GM12878 (cell line): ENCODE data around the gene CRKL. TPM values are rescaled to one million over a fixed set of nuclear protein-coding genes. Genes with fewer than 3 reads are reported as not detected.

Experiments used
- ATAC-seq: fragments of 200-7000 bp; cut with Tn5 transposase; 3 replicates; pipeline ENCODE4 v1.9.1; 2020; ENCODE audit warnings: mild to moderate bottlenecking, moderate library complexity
- BruUV-seq: library from RNA; stranded (reverse); fragments of 400-500 nt; replicated peaks from 2 replicates; lab custom pipeline; 2021; lab: Mats Ljungman, UMichigan
- CTCF ChIA-PET: fragments of 300-600 bp; sonication (Branson Sonifier 250); formaldehyde crosslinking; extraction: SDS; loops from one replicate; lab custom pipeline; 2021; ENCODE audit warnings: inconsistent platforms; lab: Yijun Ruan, JAX
- POLR2A ChIA-PET: fragments of 350-600 bp; formaldehyde crosslinking; extraction: SDS; loops from one replicate; lab custom pipeline; 2021; ENCODE audit warnings: inconsistent platforms; lab: Charles Lee
- RAD21 ChIA-PET: fragments of 300-600 bp; sonication (Branson Sonifier 250); formaldehyde crosslinking; loops from one replicate; lab custom pipeline; 2023; ENCODE audit warnings: antibody characterized with exemption; ENCODE audit not compliant: unreplicated experiment; lab: Charles Lee
- SMC1A ChIA-PET: fragments of 300-600 bp; sonication (Branson Sonifier 250); formaldehyde crosslinking; loops from one replicate; lab custom pipeline; 2023; ENCODE audit not compliant: unreplicated experiment, uncharacterized antibody; lab: Charles Lee
- DNase-seq: peaks from one replicate; pipeline ENCODE4 v3.0.0-alpha.2; 2011; ENCODE audit warnings: low read depth, low spot score
- FAIRE-seq: peaks from 3 replicates; lab custom pipeline; 2011; peaks lifted over from hg19 to GRCh38; lab: Jason Lieb, UNC
- H2AFZ ChIP-seq: 2 replicates; pipeline ENCODE4 v1.6.0; 2011; ENCODE audit warnings: low read depth, low read length, control low read depth; ENCODE audit not compliant: control insufficient read depth
- H3K27ac ChIP-seq: 2 replicates; pipeline ENCODE4 v1.5.1; 2011; ENCODE audit warnings: control low read depth; ENCODE audit not compliant: control insufficient read depth, insufficient read depth
- H3K27me3 ChIP-seq, 2 experiments: replicated peaks in 1 of 2; 2 replicates each; pipeline versions ENCODE4 v1.6.0 to v1.6.1; 2011; ENCODE audit warnings: low read length in 1 of 2; ENCODE audit not compliant: control insufficient read depth in 2 of 2, insufficient read depth in 2 of 2
- H3K36me3 ChIP-seq, 2 experiments: 2 replicates each; pipeline ENCODE4 v1.5.1; 2011; ENCODE audit warnings: low read length in 1 of 2; ENCODE audit not compliant: control insufficient read depth in 2 of 2, insufficient read depth in 2 of 2
- H3K4me1 ChIP-seq: 2 replicates; pipeline ENCODE4 v1.6.1; 2011; ENCODE audit warnings: mild to moderate bottlenecking, low read length, moderate library complexity, mixed read lengths; ENCODE audit not compliant: control insufficient read depth, insufficient read depth
- H3K4me2 ChIP-seq: 2 replicates; pipeline ENCODE4 v1.6.0; 2011; ENCODE audit warnings: control low read depth; ENCODE audit not compliant: control insufficient read depth, insufficient read depth
- H3K4me3 ChIP-seq: fragments of 200-600 bp; sonication (generic); 2 replicates; pipeline ENCODE4 v1.5.1; 2016
- H3K79me2 ChIP-seq: 2 replicates; pipeline ENCODE4 v1.6.0; 2011; ENCODE audit warnings: low read length; ENCODE audit not compliant: control insufficient read depth, insufficient read depth
- H3K9ac ChIP-seq: 2 replicates; pipeline ENCODE4 v1.8.0; 2011; ENCODE audit warnings: low read length, control low read depth, mixed read lengths; ENCODE audit not compliant: control insufficient read depth, insufficient read depth
- H3K9me3 ChIP-seq: replicated peaks from 3 replicates; pipeline ENCODE4 v1.5.1; 2011; ENCODE audit warnings: mild to moderate bottlenecking, low read length; ENCODE audit not compliant: control insufficient read depth, insufficient read depth
- H4K20me1 ChIP-seq: 2 replicates; pipeline ENCODE4 v1.6.0; 2011; ENCODE audit not compliant: control insufficient read depth, insufficient read depth
- CHD2 ChIP-seq: IDR thresholded peaks from 2 replicates; pipeline ENCODE4 v1.6.1; 2011; ENCODE audit warnings: low read depth, low read length, improper control_type of control experiment, borderline replicate concordance
- E2F8 ChIP-seq: fragments of 450-650 bp; IDR thresholded peaks from 2 replicates; pipeline ENCODE4 v1.6.1; 2018; ENCODE audit warnings: mild to moderate bottlenecking, low read depth, moderate library complexity; ENCODE audit not compliant: partially characterized antibody
- LARP7 ChIP-seq: fragments of 450-650 bp; IDR thresholded peaks from 2 replicates; pipeline ENCODE4 v1.6.1; 2017; ENCODE audit warnings: mild to moderate bottlenecking
- MTA2 ChIP-seq: fragments of 450-650 bp; IDR thresholded peaks from 2 replicates; pipeline ENCODE4 v1.6.1; 2016; ENCODE audit warnings: low read depth, mild to moderate bottlenecking, moderate library complexity
- MYB ChIP-seq: fragments of 150-350 bp; IDR thresholded peaks from 2 replicates; pipeline ENCODE4 v1.6.1; 2014; ENCODE audit warnings: mild to moderate bottlenecking, low read depth, low read length, borderline replicate concordance
- SMARCA5 ChIP-seq: fragments of 450-650 bp; IDR thresholded peaks from 2 replicates; pipeline ENCODE4 v1.6.1; 2017; ENCODE audit warnings: mild to moderate bottlenecking
- SMC3 ChIP-seq: IDR thresholded peaks from 2 replicates; pipeline ENCODE4 v1.6.1; 2011; ENCODE audit warnings: low read length, improper control_type of control experiment, borderline replicate concordance
- SUPT20H ChIP-seq: IDR thresholded peaks from 2 replicates; pipeline ENCODE4 v1.6.1; 2011; ENCODE audit warnings: low read depth, mild to moderate bottlenecking, low read length, moderate library complexity, borderline replicate concordance; ENCODE audit not compliant: control insufficient read depth
- WGBS: methylation state at CpG from one replicate; pipeline ENCODE4 v1.1.6; 2016; ENCODE audit warnings: low lambda C conversion rate; ENCODE audit not compliant: insufficient replicate concordance, insufficient coverage; ENCODE audit errors: missing lambda C conversion rate; 5-methylcytosine and 5-hydroxymethylcytosine counted together
- in situ Hi-C: fragments of 300-500 bp; cut with MboI; formaldehyde crosslinking; loops from 9 replicates; pipeline ENCODE4 v1.14.3; 2018; ENCODE audit warnings: mixed read lengths
- intact Hi-C: fragments of 100-400 bp; cut with micrococcal nuclease; formaldehyde crosslinking; loops from one replicate; pipeline ENCODE4 v1.14.2; 2022; ENCODE audit not compliant: unreplicated experiment
- polyA plus RNA-seq, 11 experiments: library from polyadenylated mRNA; depleted of rRNA in 4 of 11; unstranded in 6 of 11; stranded (reverse) in 5 of 11; fragments of >200 nt; fragmentation: Nextera tagmentation in 4 of 11; fragmentation: Illumina TruSeq in 1 of 11; extraction: Ambion mirVana in 4 of 11; extraction: Trizol in 1 of 11; gene quantifications; 1 replicate in 1 of 11; 2 replicates in 10 of 11; pipeline versions ENCODE4 v1.2.1 to v1.2.3, GENCODE V29; 2011 to 2016; ENCODE audit warnings: inconsistent platforms in 2 of 11, missing spikeins in 2 of 11, low read depth in 1 of 11
- total RNA-seq, 4 experiments: library from RNA; depleted of rRNA in 3 of 4; stranded (reverse); fragments of >200 nt in 3 of 4; fragmentation: Illumina TruSeq in 1 of 4; extraction: Trizol in 1 of 4; gene quantifications; 2 replicates each; pipeline versions ENCODE4 v1.2.1 to v1.2.3, GENCODE V29; 2013 to 2021
- TF ChIP-seq, protein P1 (sequence below): fragments of 450-650 bp; formaldehyde crosslinking; IDR thresholded peaks from 2 replicates; pipeline ENCODE4 v1.5.0; 2022; ENCODE audit warnings: mild to moderate bottlenecking, missing genetic modification characterization

CRKL gene
- total and polyA plus RNA-seq, 10 of the 15 experiments (the other 5 are each of a cell fraction or from before 2014, with no cell fraction given): 12.6 to 61.2 (median 32.7) TPM

DNA sequence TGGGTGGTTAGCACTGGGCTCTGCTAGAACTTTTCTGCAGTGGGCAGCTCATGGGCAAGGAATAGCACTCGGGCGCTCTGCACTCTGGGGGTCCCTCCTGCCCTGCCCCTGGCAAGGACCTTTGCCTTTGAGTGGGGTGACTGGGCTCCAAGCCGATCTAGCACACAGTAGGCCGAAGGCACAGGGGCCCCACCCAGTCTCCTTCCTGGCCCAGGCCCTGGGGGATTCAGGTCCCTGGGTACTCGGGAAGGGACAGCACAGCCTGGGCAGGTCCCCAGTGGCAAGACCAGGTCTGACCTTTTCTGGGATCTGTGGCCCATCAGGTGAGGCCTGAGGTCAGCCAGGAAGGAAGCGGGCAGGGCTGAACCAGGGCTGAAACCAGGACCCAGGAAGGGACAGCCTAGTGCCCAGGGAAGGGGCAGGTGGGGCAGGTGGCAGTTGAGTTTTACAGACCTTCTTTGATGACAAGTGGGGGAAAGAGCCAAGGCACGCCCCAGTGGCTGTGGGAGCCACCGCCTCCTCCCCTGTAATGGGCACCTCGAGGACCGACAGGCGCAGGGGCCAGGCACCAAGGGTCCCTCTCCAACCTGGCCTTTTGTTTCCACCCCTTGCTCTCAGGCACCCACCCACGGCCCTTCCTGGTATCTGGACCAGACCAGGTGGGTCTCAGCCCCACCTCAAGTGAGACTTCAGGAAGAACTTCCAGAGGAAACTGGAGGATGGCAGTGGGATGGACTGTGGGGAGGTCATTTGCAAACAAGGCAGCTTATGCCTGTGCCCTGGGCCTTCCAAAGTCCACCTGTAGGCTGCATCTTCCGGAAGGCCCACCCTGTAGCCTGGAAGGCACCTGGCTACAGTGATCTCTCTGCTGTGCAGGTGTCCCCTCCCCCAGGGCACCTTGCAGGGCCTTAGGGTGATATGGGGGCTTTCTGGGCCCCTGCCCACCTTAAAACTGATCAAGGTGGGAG lies 49.0 kb downstream of the CRKL start:
- FAIRE-seq (no peak), ATAC-seq (no peak), DNase-seq (no peak)
- ChIA-PET POLR2A (no interaction called here), RAD21 (no interaction called here), CTCF (no interaction called here), SMC1A (no interaction called here)
- Histone ChIP-seq H3K27ac (no peak overlapping the region), H3K9me3 (no peaks in the 10 kb centered on the region), H3K27me3 (peaks cover 2 to 4% of the 10 kb centered on the region in 2 experiments; a peak in 3 of 4 replicates), H2AFZ (no peak overlapping the region), H3K79me2 (no peaks in the 10 kb centered on the region), H3K9ac (no peak overlapping the region), H3K4me1 (peaks cover 3% of the 10 kb centered on the region), H3K36me3 (no peaks in the 10 kb centered on the region), H3K4me3 (no peak overlapping the region), H4K20me1 (no peaks in the 10 kb centered on the region; the same call in 1 of the 2 replicates), H3K4me2 (no peak overlapping the region)
- BruUV-seq: no TSS peak
- intact Hi-C loops (no loop called here), in situ Hi-C loops (no loop called here)
- WGBS: 41% methylated on average over 12 of the region's 13 CpGs
- TF ChIP-seq SMARCA5: no peak
- no peak for TF ChIP-seq E2F8
- TF ChIP-seq CHD2: no peak
- no peak for TF ChIP-seq MTA2
- TF ChIP-seq MYB: no peak
- no peak for TF ChIP-seq SMC3
- no peak for TF ChIP-seq SUPT20H
- TF ChIP-seq, protein P1, sequence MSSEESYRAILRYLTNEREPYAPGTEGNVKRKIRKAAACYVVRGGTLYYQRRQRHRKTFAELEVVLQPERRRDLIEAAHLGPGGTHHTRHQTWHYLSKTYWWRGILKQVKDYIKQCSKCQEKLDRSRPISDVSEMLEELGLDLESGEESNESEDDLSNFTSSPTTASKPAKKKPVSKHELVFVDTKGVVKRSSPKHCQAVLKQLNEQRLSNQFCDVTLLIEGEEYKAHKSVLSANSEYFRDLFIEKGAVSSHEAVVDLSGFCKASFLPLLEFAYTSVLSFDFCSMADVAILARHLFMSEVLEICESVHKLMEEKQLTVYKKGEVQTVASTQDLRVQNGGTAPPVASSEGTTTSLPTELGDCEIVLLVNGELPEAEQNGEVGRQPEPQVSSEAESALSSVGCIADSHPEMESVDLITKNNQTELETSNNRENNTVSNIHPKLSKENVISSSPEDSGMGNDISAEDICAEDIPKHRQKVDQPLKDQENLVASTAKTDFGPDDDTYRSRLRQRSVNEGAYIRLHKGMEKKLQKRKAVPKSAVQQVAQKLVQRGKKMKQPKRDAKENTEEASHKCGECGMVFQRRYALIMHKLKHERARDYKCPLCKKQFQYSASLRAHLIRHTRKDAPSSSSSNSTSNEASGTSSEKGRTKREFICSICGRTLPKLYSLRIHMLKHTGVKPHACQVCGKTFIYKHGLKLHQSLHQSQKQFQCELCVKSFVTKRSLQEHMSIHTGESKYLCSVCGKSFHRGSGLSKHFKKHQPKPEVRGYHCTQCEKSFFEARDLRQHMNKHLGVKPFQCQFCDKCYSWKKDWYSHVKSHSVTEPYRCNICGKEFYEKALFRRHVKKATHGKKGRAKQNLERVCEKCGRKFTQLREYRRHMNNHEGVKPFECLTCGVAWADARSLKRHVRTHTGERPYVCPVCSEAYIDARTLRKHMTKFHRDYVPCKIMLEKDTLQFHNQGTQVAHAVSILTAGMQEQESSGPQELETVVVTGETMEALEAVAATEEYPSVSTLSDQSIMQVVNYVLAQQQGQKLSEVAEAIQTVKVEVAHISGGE: no peak
- no peak for TF ChIP-seq LARP7
